GM23248 (cell line): Measurements from ENCODE around the gene MAGEF1. TPM values are rescaled to one million over a fixed set of nuclear protein-coding genes. Genes with fewer than 3 reads are reported as not detected.

Experiments
- DNase-seq: peaks from one replicate; pipeline ENCODE4 v3.0.0-alpha.2; 2015
- H2AFZ ChIP-seq: fragments of 200-600 bp; sonication (generic); 2 replicates; pipeline ENCODE4 v1.6.1; 2016; ENCODE audit warnings: antibody characterized with exemption
- H3F3A ChIP-seq: fragments of 200-600 bp; sonication (generic); 2 replicates; pipeline ENCODE4 v1.6.1; 2016; ENCODE audit warnings: mild to moderate bottlenecking, antibody characterized with exemption, mixed run types; ENCODE audit not compliant: insufficient read depth
- H3K27ac ChIP-seq: fragments of 200-600 bp; sonication (generic); 2 replicates; pipeline ENCODE4 v1.5.1; 2016; ENCODE audit warnings: mild to moderate bottlenecking
- H3K27me3 ChIP-seq: fragments of 200-600 bp; sonication (generic); replicated peaks from 2 replicates; pipeline ENCODE4 v1.6.1; 2016; ENCODE audit warnings: mild to moderate bottlenecking; ENCODE audit not compliant: insufficient read depth
- H3K36me3 ChIP-seq: fragments of 200-600 bp; sonication (generic); 2 replicates; pipeline ENCODE4 v1.6.1; 2016; ENCODE audit warnings: low read depth, mild to moderate bottlenecking
- H3K4me1 ChIP-seq: fragments of 200-600 bp; sonication (generic); 2 replicates; pipeline ENCODE4 v1.6.1; 2016; ENCODE audit warnings: mild to moderate bottlenecking; ENCODE audit not compliant: insufficient read depth
- H3K4me2 ChIP-seq: fragments of 200-600 bp; sonication (generic); one replicate; pipeline ENCODE4 v1.6.1; 2016; ENCODE audit warnings: mild to moderate bottlenecking; ENCODE audit not compliant: unreplicated experiment
- H3K4me3 ChIP-seq: fragments of 200-600 bp; sonication (generic); 2 replicates; pipeline ENCODE4 v1.5.1; 2016; ENCODE audit warnings: mild to moderate bottlenecking
- H3K79me2 ChIP-seq: fragments of 200-600 bp; sonication (generic); 2 replicates; pipeline ENCODE4 v1.6.1; 2016; ENCODE audit warnings: mild to moderate bottlenecking; ENCODE audit not compliant: insufficient read depth
- H3K9ac ChIP-seq: fragments of 200-600 bp; sonication (generic); 2 replicates; pipeline ENCODE4 v1.6.1; 2016; ENCODE audit warnings: mild to moderate bottlenecking
- H3K9me2 ChIP-seq: fragments of 200-600 bp; sonication (generic); 2 replicates; pipeline ENCODE4 v1.6.1; 2016; ENCODE audit warnings: mixed run types, mild to moderate bottlenecking, moderate library complexity; ENCODE audit not compliant: insufficient read depth
- H3K9me3 ChIP-seq: fragments of 200-600 bp; sonication (generic); one replicate; pipeline ENCODE4 v1.6.1; 2017; ENCODE audit warnings: low read depth
- H4K20me1 ChIP-seq: fragments of 200-600 bp; sonication (generic); 2 replicates; pipeline ENCODE4 v1.6.0; 2016; ENCODE audit not compliant: insufficient read depth
- EZH2 ChIP-seq: fragments of 200-600 bp; sonication (generic); IDR thresholded peaks from 2 replicates; pipeline ENCODE4 v1.6.1; 2018; ENCODE audit warnings: antibody characterized with exemption, mild to moderate bottlenecking; ENCODE audit not compliant: insufficient read depth, poor library complexity, severe bottlenecking
- EZH2phosphoT487 ChIP-seq: fragments of 200-600 bp; sonication (generic); IDR thresholded peaks from 2 replicates; pipeline ENCODE4 v1.6.1; 2018; ENCODE audit warnings: antibody characterized with exemption, moderate library complexity, mild to moderate bottlenecking, low read depth; ENCODE audit not compliant: insufficient read depth
- WGBS, 2 experiments: methylation state at CpG; one replicate each; pipeline ENCODE4 v1.1.6; 2015 to 2017; ENCODE audit warnings: low lambda C conversion rate in 2 of 2, low coverage in 1 of 2; ENCODE audit errors: missing lambda C conversion rate in 2 of 2; 5-methylcytosine and 5-hydroxymethylcytosine counted together
- in situ Hi-C: fragments of 300-500 bp; cut with MboI; formaldehyde crosslinking; loops from 2 replicates; pipeline ENCODE4 v1.15.0; 2020
- polyA plus RNA-seq: library from polyadenylated mRNA; unstranded; fragments of >200 nt; fragmentation: Nextera tagmentation; extraction: Ambion mirVana; gene quantifications from 2 replicates; pipeline ENCODE4 v1.2.1, GENCODE V29; 2016
- total RNA-seq: library from RNA; depleted of rRNA; stranded (reverse); fragments of >200 nt; shearing (Covaris generic); gene quantifications from 2 replicates; pipeline ENCODE4 v1.2.3, GENCODE V29; 2014

The MAGEF1 gene
- total and polyA plus RNA-seq, 2 experiments from 2014 or later, result 38.9 to 39.0 TPM

DNA sequence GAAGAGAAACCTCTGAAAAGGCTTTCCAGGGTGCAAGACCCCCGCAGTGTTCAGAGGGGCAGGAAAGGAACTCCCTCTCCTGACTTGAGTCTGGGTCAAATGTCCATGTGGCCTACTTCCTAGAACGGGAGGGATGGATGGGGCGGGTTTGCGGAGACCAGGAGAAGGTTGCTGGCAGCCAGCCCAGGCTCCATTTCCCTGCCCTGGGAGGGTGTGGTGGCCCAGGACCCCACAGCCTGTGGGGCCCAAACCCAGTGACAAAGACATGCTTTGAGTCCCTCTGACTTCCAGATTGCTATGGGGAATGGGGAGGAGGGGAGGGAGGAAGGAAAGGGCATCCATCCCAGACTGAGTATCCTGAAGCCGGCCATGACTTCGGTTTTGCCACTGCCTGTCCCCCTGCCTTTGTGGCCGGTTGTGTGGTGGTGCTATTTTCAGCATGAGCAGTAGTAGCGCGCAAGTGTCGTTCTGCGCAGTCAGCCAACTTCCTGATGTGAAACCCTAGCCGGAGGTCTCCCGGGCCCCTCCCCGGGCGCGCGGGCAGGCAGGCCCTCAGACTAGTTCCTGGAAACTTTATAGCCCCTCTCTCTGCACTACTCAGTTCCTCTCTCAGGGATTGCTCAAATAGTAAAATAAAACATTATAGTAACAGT lies 24.4 kb downstream of the MAGEF1 start:
- Histone ChIP-seq H3K27me3 (no peaks in the 10 kb centered on the region), H3K9ac (no peak overlapping the region), H3K9me3 (no peaks in the 10 kb centered on the region), H2AFZ (no peak overlapping the region), H3K4me1 (peaks cover 26% of the 10 kb centered on the region), H3K9me2 (no peaks in the 10 kb centered on the region), H3K79me2 (no peaks in the 10 kb centered on the region), H3K4me2 (no peak overlapping the region), H3K27ac (no peak overlapping the region; the same call in 1 of the 2 replicates), H3F3A (peaks cover 21% of the 10 kb centered on the region; the same call in 1 of the 2 replicates), H3K4me3 (no peak overlapping the region), H3K36me3 (no peaks in the 10 kb centered on the region), H4K20me1 (no peaks in the 10 kb centered on the region)
- DNase-seq, result no peak
- TF ChIP-seq EZH2phosphoT487 (no peak), EZH2 (no peak)
- in situ Hi-C loops, result no loop called here
- WGBS, 2 experiments, result 67 to 72% methylated on average over 15 to 17 of the region's 17 CpGs

GRCh38 chr3:184685646-184686045 lies 26.2 kb downstream of the MAGEF1 start:
- H3K9me2 ChIP-seq, result no peaks in the 10 kb centered on the region
- TF ChIP-seq EZH2phosphoT487 (no peak), EZH2 (no peak)
- H3K4me1 ChIP-seq, result peaks cover 17% of the 10 kb centered on the region
- DNase-seq, result no peak
- no peaks in the 10 kb centered on the region for H3K36me3 ChIP-seq
- H3K27ac ChIP-seq, result no peak overlapping the region
- in situ Hi-C loops, result no loop called here
- no peaks in the 10 kb centered on the region for H4K20me1 ChIP-seq
- no peak overlapping the region for H3K9ac ChIP-seq
- no peak overlapping the region for H3K4me2 ChIP-seq
- 23 to 32% methylated on average over 4 of the region's 4 CpGs for WGBS, 2 experiments
- no peak overlapping the region for H3K4me3 ChIP-seq
- no peaks in the 10 kb centered on the region for H3K79me2 ChIP-seq
- H3K27me3 ChIP-seq, result no peaks in the 10 kb centered on the region
- peaks cover 21% of the 10 kb centered on the region; the same call in 1 of the 2 replicates for H3F3A ChIP-seq
- H2AFZ ChIP-seq, result no peak overlapping the region
- H3K9me3 ChIP-seq, result no peaks in the 10 kb centered on the region

DNA sequence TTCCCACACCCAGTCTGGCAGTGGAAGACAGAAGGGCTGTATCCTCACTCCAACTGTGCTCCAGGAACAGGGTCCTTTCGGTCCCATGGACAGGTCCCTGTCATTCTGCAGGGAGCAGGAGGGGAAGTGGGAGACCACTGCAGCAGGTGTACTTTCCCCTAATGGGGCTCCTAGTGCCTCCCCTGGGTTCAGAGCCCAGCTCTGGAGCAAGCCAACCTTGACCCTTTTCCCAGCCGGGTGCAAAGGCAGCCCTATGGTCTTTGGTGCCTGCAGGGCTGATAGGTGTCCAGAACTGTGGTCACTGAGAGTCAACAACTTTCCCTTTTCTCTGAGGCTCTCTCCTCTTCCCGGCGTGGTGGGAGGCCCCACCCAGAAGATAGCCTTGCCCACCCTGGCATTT lies 26.8 kb downstream of the MAGEF1 start:
- Histone ChIP-seq H3K9me2 (no peaks in the 10 kb centered on the region), H3K79me2 (no peaks in the 10 kb centered on the region), H3K9me3 (no peaks in the 10 kb centered on the region), H3K27ac (no peak overlapping the region), H3K4me1 (peaks cover 17% of the 10 kb centered on the region), H2AFZ (no peak overlapping the region), H3K27me3 (no peaks in the 10 kb centered on the region), H3F3A (peaks cover 21% of the 10 kb centered on the region; the same call in 1 of the 2 replicates), H3K4me3 (no peak overlapping the region), H4K20me1 (no peaks in the 10 kb centered on the region), H3K9ac (no peak overlapping the region), H3K36me3 (no peaks in the 10 kb centered on the region), H3K4me2 (no peak overlapping the region)
- TF ChIP-seq EZH2phosphoT487, result no peak
- no peak for TF ChIP-seq EZH2
- WGBS, 2 experiments, result 37 to 42% methylated on average over 4 of the region's 4 CpGs
- in situ Hi-C loops, result no loop called here
- no peak for DNase-seq

DNA sequence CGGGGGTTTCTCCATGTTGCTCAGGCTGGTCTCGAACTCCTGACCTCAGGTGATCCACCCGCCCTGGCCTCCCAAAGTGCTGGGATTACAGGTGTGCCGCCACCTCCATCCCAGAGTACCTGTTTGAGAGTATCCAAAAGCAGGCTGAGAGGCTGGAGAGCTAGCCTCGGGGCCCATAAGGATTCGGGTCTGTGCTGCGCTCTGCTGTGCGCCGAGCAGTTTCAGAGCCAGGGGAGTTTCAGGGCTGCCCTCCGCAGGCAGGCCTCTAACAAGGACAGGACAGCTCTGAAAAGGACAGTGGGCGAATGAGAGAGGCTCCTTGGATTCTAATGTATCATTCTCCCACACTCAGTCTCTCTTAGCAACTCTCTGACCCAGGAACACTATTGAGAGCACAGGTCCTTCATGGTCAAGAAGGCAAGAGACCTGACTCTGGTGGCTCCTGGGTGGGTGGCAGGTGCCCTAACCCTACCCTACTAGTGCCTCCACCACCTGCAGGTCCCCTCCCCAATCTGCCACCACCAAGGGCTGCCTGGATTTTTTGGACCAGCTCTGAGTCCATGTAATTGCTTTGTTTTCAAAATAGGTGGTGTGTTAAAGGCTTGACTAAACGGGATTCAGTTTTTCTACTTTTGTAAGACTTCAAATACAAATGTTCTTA lies 27.8 kb downstream of the MAGEF1 start:
- peaks cover 15% of the 10 kb centered on the region for H3K4me1 ChIP-seq
- 69 to 71% methylated on average over 12 of the region's 12 CpGs for WGBS, 2 experiments
- no peaks in the 10 kb centered on the region for H4K20me1 ChIP-seq
- DNase-seq, result no peak
- no peak overlapping the region for H3K27ac ChIP-seq
- H3K4me3 ChIP-seq, result no peak overlapping the region
- no peaks in the 10 kb centered on the region for H3K79me2 ChIP-seq
- H3K27me3 ChIP-seq, result no peaks in the 10 kb centered on the region
- no peaks in the 10 kb centered on the region for H3K9me2 ChIP-seq
- H3K9ac ChIP-seq, result no peak overlapping the region
- in situ Hi-C loops, result no loop called here
- no peaks in the 10 kb centered on the region for H3K36me3 ChIP-seq
- H3K4me2 ChIP-seq, result no peak overlapping the region
- H2AFZ ChIP-seq, result no peak overlapping the region
- TF ChIP-seq EZH2phosphoT487, result no peak
- TF ChIP-seq EZH2, result no peak
- no peaks in the 10 kb centered on the region for H3K9me3 ChIP-seq
- peaks cover 17% of the 10 kb centered on the region; the same call in 1 of the 2 replicates for H3F3A ChIP-seq
